ENCODE data around the gene PGM1. TPM values are rescaled to one million over a fixed set of nuclear protein-coding genes. Genes with fewer than 3 reads are reported as not detected.
A peak's percentile ranks its signal among the peaks of the same experiment; 100 is the strongest.

The PGM1 gene
- total RNA-seq, 2 experiments from 2014 or later, result 37.0 to 38.7 TPM

DNA sequence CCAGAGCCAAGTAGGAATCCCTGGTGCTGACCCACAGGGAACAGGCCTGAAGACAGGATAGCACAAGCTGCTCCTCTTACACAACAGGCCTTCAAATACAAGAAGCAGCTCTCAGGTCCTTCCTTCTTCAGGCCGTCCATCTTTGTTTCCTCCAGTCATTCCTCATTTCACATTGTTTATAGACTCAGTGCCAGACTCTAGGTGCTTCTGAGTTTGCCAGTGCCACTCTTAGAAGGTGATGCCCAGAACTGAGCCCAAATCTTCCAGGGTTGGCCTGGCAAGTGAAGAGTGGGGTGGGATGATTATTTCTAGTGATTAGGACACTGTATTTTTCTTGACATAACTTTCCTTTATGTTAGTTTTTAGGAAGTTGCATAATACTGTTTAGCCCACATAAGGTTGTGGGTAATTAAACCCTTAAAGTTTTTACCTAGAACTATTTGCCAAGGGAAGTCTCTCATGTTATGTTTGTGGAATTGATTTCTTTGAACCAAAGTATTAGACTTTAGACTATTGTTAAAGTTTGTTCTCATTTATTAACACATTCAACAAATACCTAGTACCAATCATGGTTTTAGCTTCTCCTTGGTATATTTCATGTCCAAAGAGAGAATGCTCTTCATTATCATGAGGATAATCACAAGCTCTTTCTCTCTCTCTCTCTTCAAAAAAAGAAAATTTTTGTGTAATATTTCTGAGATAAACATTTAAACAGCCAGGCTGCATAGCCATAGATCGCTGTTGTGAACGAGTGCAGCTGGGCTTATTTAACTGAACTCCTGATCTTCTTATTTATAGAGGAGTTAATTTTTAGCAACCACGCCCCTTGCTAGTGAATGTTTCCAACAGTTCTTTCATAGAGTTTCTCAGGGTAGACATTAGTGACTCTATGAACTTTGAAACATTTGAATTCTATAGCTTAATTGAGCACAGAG is 47.7 kb downstream of the PGM1 start:
- Mint-ChIP-seq H3K27me3 (no peaks in the 10 kb centered on the region), H3K27ac (no peak overlapping the region), H3K36me3 (ENCODE audit: low read depth) (peaks cover 32% of the 10 kb centered on the region), H3K4me1 (peaks cover 12% of the 10 kb centered on the region), H3K4me3 (no peak overlapping the region), H3K9me3 (no peaks in the 10 kb centered on the region)
- CTCF ChIA-PET, result interaction anchor here (0.8 to 1.6 kb wide), 2 partner anchors 10 to 11 kb away, joined by 3 to 7 read pairs; no protein-coding TSS in a partner anchor
- POLR2A ChIA-PET, result no interaction called here
- DNase-seq, result no peak

DNA sequence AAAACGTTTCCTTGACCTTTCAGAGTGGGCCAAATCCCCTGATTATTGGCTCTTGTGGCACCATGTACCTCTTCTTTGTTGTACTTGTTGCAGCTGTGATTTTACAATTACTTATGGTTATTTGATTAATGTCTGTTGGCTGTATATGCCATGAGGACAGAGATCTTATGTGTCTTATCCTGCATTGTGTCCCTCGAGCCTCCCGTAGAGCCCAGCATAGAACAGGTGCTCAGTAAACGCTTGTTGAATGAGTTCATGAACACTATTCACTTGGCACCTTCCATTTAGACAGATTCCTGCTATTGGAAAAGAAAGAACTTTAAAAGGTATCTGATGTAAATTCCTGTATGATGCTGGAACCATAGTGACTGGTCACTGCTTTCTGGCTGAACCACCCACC is 48.4 kb downstream of the PGM1 start:
- H3K36me3 Mint-ChIP-seq (ENCODE audit: low read depth), result peaks cover 27% of the 10 kb centered on the region
- H3K27ac Mint-ChIP-seq, result no peak overlapping the region
- H3K4me3 Mint-ChIP-seq, result no peak overlapping the region
- H3K9me3 Mint-ChIP-seq, result no peaks in the 10 kb centered on the region
- DNase-seq, result no peak
- CTCF ChIA-PET, result interaction anchor here (1.4 to 1.6 kb wide), 2 partner anchors 9 to 10 kb away, joined by 3 to 7 read pairs; no protein-coding TSS in a partner anchor
- peaks cover 12% of the 10 kb centered on the region for H3K4me1 Mint-ChIP-seq
- POLR2A ChIA-PET, result no interaction called here
- H3K27me3 Mint-ChIP-seq, result no peaks in the 10 kb centered on the region

DNA sequence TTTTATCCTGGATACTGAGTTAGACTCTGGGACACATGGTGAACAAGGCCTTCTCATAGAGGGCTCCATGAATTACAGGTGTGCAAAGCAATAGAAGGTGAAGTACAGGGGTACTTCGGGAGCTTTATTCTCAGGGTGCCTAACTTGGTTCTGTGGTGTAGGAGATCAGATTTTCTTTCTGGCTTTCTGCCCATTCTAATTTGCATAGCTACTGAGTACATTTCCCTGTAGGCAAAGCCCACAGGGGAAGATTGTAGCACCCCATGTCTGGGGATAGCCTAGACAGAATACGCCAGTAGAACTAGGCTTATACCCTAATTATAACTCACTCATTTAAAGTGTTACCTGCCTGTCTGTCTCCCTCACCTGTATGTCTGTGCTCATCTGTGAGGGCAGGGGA is 49.7 kb downstream of the PGM1 start:
- H3K27me3 Mint-ChIP-seq, result no peaks in the 10 kb centered on the region
- ChIA-PET CTCF (interaction anchor here (1.4 to 1.6 kb wide), 2 partner anchors 9 to 12 kb away, joined by 3 to 4 read pairs; no protein-coding TSS in a partner anchor), POLR2A (no interaction called here)
- peaks cover 27% of the 10 kb centered on the region for H3K36me3 Mint-ChIP-seq (ENCODE audit: low read depth)
- H3K27ac Mint-ChIP-seq, result no peak overlapping the region
- no peak overlapping the region for H3K4me3 Mint-ChIP-seq
- peaks cover 10% of the 10 kb centered on the region for H3K4me1 Mint-ChIP-seq
- H3K9me3 Mint-ChIP-seq, result no peaks in the 10 kb centered on the region
- DNase-seq, result no peak

DNA sequence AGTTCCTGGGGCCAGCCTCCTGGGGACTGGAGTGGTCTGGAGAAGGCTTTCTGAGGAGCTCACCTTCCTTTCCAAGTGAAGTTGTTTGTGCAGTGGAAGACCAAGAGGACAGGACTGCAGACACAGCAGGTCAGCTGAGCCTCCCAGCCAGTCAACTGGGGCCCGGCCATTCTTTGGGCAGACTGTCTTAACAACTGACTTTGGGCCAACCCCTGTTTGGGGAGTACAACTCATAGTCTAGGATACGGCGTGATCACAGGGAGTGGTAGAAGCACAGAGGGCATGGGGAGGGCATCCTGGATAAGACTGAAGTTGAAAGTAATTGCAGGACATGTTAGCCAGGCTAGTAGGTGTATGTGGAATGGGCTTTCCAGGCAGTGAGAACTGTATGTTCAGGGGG is 50.3 kb downstream of the PGM1 start:
- H3K4me3 Mint-ChIP-seq, result no peak overlapping the region
- H3K27ac Mint-ChIP-seq, result no peak overlapping the region
- H3K4me1 Mint-ChIP-seq, result peaks cover 10% of the 10 kb centered on the region
- H3K27me3 Mint-ChIP-seq, result no peaks in the 10 kb centered on the region
- no peaks in the 10 kb centered on the region for H3K9me3 Mint-ChIP-seq
- DNase-seq, result no peak
- ChIA-PET CTCF (interaction anchor here (1.6 kb wide), 1 partner anchor 11 kb away, joined by 4 read pairs; no protein-coding TSS in a partner anchor), POLR2A (no interaction called here)
- peaks cover 33% of the 10 kb centered on the region for H3K36me3 Mint-ChIP-seq (ENCODE audit: low read depth)

DNA sequence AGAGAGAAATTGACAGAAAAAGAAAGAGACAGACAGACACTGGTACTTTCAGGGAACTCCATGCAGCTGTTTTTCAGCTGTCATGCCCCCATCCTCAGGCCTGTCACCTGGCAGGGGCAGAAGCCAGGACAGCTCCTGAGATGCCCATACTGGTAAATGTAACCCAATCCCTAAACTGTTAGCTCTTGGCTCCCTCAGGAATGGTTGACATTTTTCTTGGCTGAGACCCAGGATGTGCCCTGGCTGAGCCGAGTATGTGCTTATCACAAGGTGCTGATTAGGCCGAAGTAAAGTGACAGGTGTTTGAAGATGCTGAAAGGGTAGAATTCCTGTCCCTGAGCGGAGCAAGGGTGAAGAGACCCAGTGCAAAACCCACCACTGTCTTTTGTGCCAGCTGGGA is 50.7 kb downstream of the PGM1 start:
- H3K36me3 Mint-ChIP-seq (ENCODE audit: low read depth), result peaks cover 32% of the 10 kb centered on the region
- no peaks in the 10 kb centered on the region for H3K27me3 Mint-ChIP-seq
- CTCF ChIA-PET, result interaction anchor here (1.6 kb wide), 1 partner anchor 11 kb away, joined by 4 read pairs; no protein-coding TSS in a partner anchor
- H3K4me1 Mint-ChIP-seq, result peaks cover 6% of the 10 kb centered on the region
- DNase-seq, result no peak
- H3K9me3 Mint-ChIP-seq, result no peaks in the 10 kb centered on the region
- POLR2A ChIA-PET, result no interaction called here
- no peak overlapping the region for H3K4me3 Mint-ChIP-seq
- H3K27ac Mint-ChIP-seq, result no peak overlapping the region

DNA sequence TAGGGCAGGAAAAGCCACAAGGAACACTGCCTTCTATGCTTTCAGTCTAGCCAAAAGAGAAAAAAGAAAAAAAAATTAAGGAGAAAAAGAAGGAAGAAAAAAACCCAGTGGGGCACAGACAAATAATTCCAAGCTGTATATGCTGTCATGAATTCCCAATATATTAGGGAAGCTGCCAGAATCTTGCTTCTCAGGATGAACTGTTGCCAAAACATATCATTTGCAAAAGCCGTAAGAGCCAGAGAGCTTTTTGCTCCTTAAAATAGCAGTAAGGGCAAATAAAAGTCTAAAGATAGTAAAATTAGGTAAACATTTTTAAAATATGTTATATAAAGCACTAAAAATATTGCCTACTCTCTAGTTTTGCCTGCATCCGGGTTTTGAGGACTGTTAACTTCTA is 52.1 kb downstream of the PGM1 start:
- H3K9me3 Mint-ChIP-seq, result no peaks in the 10 kb centered on the region
- H3K4me1 Mint-ChIP-seq, result peaks cover 8% of the 10 kb centered on the region
- ChIA-PET CTCF (no interaction called here), POLR2A (no interaction called here)
- H3K36me3 Mint-ChIP-seq (ENCODE audit: low read depth), result peaks cover 27% of the 10 kb centered on the region
- H3K4me3 Mint-ChIP-seq, result no peak overlapping the region
- peak overlapping the region; percentile 50 for H3K27ac Mint-ChIP-seq
- no peaks in the 10 kb centered on the region for H3K27me3 Mint-ChIP-seq
- no peak for DNase-seq

DNA sequence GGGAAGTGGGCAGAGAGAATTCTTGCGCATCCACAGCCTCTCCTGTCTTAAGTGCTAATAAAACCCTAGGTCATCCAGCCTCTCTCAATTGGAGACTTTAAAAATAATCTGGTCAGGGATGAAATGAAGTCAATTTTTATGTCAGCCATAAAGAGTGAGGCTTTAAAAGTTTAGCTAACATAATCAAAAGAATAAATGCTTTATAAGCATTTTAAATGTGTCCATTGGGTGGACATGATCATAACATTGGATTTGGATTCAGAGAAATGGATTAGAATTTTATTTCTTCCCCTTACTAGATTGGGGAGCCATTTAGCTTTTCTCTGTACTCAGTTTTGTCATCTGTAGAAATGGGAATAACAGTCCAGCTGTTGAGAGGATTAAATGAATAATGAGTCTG is 55.5 kb downstream of the PGM1 start:
- peaks cover 39% of the 10 kb centered on the region for H3K36me3 Mint-ChIP-seq (ENCODE audit: low read depth)
- no peak overlapping the region for H3K4me3 Mint-ChIP-seq
- no peaks in the 10 kb centered on the region for H3K27me3 Mint-ChIP-seq
- ChIA-PET POLR2A (no interaction called here), CTCF (interaction anchor here (1.2 kb wide), 1 partner anchor 11 kb away, joined by 4 read pairs; no protein-coding TSS in a partner anchor)
- peaks cover 31% of the 10 kb centered on the region for H3K4me1 Mint-ChIP-seq
- H3K9me3 Mint-ChIP-seq, result no peaks in the 10 kb centered on the region
- no peak for DNase-seq
- no peak overlapping the region for H3K27ac Mint-ChIP-seq

DNA sequence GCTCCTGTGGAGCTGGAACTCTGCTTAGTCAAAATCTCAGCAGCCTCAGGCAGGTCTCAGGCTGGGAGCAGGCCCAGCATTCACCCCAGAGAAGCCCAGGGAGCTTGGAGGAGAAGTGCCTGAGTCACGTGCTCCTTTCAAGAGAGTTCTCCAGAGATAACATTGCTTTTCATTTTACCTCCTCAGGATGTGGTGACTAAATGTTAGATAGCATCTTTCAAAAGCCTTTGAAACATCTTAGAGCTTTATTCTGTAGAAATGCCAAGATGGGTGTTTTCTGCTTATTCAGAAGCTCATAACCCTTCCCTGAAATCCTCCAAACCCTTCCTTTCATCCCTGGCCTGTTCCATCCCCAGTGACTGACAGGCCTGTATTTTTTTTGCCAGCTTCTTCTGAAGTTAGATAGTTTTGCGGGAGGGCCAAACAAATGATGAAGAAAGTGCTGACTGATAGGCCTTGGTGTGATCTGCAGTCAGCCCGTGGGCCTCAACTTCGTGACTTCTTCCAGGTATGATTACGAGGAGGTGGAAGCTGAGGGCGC is 58.0 kb downstream of the PGM1 start:
- POLR2A ChIA-PET, result interaction anchor here (0.8 to 1.0 kb wide), 2 partner anchors 12 to 15 kb away, joined by 3 read pairs; no protein-coding TSS in a partner anchor
- peaks cover 55% of the 10 kb centered on the region for H3K36me3 Mint-ChIP-seq (ENCODE audit: low read depth)
- H3K9me3 Mint-ChIP-seq, result no peaks in the 10 kb centered on the region
- H3K27me3 Mint-ChIP-seq, result no peaks in the 10 kb centered on the region
- peaks cover 33% of the 10 kb centered on the region for H3K4me1 Mint-ChIP-seq
- H3K27ac Mint-ChIP-seq, result peak overlapping the region; percentile 95
- peak; percentile 35 for DNase-seq
- peak overlapping the region; percentile 54 for H3K4me3 Mint-ChIP-seq
- CTCF ChIA-PET, result interaction anchor here (1.0 to 2.4 kb wide), 5 partner anchors 9 to 41 kb away, joined by 3 to 8 read pairs (median 4); no protein-coding TSS in a partner anchor

DNA sequence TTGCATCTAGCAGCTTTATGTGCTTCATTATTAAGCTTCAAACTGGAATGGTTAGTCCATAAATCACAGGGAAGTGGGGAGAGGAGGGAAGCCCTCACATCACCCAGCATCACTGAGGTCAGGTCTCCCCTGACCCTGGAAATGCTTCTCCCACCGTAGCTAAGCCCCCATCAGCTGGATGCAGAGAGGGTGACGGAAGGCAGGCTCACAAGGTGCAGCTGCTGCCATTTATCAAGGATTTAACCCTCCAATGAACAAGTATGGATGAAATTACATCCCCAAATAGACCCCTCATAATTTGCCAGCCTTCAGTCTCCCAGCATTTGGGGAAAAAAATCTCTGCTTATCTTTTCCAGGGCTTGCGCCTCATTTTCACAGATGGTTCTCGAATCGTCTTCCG is 60.8 kb downstream of the PGM1 start:
- Mint-ChIP-seq H3K4me1 (peaks cover 44% of the 10 kb centered on the region), H3K27ac (no peak overlapping the region), H3K36me3 (ENCODE audit: low read depth) (peaks cover 61% of the 10 kb centered on the region), H3K27me3 (no peaks in the 10 kb centered on the region), H3K4me3 (no peak overlapping the region), H3K9me3 (peaks cover 4% of the 10 kb centered on the region)
- ChIA-PET POLR2A (no interaction called here), CTCF (no interaction called here)
- DNase-seq, result no peak

DNA sequence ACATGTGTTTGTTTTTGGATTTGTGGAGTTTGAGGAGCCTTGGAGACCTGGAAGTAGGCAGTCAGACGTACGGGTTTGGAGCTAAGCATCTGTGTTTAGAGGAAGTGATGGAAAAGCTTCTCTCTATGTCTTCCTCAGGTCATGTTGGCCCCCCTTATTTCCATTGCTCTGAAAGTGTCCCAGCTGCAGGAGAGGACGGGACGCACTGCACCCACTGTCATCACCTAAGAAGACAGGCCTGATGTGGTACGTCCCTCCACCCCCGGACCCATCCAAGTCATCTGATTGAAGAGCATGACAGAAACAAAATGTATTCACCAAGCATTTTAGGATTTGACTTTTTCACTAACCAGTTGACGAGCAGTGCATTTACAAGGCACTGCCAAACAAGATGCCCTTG is 66.2 kb downstream of the PGM1 start:
- peaks cover 48% of the 10 kb centered on the region for H3K36me3 Mint-ChIP-seq (ENCODE audit: low read depth)
- peaks cover 29% of the 10 kb centered on the region for H3K4me1 Mint-ChIP-seq
- ChIA-PET CTCF (interaction anchor here (1.9 kb wide), 1 partner anchor 8 kb away, joined by 8 read pairs; no protein-coding TSS in a partner anchor), POLR2A (no interaction called here)
- no peak for DNase-seq
- no peaks in the 10 kb centered on the region for H3K27me3 Mint-ChIP-seq
- H3K27ac Mint-ChIP-seq, result peak overlapping the region; percentile 31
- H3K9me3 Mint-ChIP-seq, result peaks cover 7% of the 10 kb centered on the region
- H3K4me3 Mint-ChIP-seq, result no peak overlapping the region

DNA sequence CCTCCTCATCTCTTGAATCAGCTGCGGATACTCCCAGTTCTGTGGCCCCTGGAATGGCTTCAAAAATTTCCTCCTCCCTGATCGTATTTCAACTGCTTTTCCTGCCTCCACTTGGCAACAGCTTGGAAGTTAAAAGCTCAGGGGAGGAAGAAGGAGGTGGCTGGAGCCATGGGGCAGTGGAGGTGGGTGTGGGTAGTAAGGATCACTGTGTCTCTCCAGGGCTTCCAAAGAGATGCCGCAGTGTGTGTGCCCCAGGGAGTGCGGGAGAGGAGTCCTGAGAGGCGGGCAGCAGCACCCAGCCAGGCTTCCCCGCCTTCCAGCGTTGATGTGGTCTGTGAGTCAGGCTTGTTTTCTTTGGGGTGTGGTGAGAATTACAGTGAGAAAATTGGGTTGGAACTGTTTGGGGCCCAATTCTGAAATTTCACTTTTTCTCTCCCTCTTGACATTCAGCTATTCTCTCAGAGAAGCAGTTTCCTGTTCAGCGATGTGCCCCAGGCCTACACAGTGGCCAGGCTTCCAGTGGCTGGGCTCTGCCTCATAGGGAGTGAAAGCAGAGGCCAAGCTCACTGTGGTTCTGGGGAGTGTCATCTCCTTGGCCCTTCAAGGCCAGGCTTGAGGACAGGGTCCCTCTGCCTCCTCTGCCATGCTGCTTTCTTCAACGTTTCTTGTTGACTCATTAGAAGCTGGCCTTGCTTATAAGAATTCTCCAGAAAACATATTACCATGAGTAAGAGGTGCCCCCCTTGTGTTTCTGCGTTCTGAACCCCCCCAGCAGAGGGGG is 69.0 kb downstream of the PGM1 start:
- no peak overlapping the region for H3K4me3 Mint-ChIP-seq
- CTCF ChIA-PET, result interaction anchor here (0.7 to 1.4 kb wide), 4 partner anchors 8 to 1755 kb away, joined by 3 to 4 read pairs (median 4); no protein-coding TSS in a partner anchor
- POLR2A ChIA-PET, result interaction anchor here (0.6 kb wide), 1 partner anchor 17 kb away, joined by 3 read pairs; no protein-coding TSS in a partner anchor
- H3K27me3 Mint-ChIP-seq, result no peaks in the 10 kb centered on the region
- H3K4me1 Mint-ChIP-seq, result peaks cover 29% of the 10 kb centered on the region
- no peak overlapping the region for H3K27ac Mint-ChIP-seq
- H3K9me3 Mint-ChIP-seq, result peaks cover 15% of the 10 kb centered on the region
- DNase-seq, result no peak
- H3K36me3 Mint-ChIP-seq (ENCODE audit: low read depth), result peaks cover 32% of the 10 kb centered on the region

DNA sequence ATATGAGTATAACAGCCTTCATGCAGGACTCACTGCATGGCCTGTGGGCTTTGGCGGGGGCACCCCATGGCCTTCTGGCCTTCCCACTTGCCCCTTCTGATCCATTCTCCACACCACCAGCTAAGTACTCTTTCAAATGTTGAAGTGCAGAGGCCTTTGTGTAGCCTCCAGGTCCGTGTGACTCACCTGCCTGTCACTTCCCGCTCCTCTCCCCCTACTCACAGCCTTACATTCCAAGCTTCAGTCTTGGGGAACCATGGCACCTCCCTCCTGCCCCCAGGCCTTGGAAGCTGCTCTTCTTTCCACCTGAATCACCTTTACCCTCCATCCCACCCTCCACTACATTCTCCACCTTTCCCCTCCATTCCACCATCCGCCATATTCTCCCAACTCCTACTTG is 69.6 kb downstream of the PGM1 start:
- ChIA-PET POLR2A (no interaction called here), CTCF (interaction anchor here (0.6 to 1.4 kb wide), 4 partner anchors 10 to 1754 kb away, joined by 3 to 4 read pairs (median 3); no protein-coding TSS in a partner anchor)
- peaks cover 28% of the 10 kb centered on the region for H3K36me3 Mint-ChIP-seq (ENCODE audit: low read depth)
- H3K4me3 Mint-ChIP-seq, result no peak overlapping the region
- peaks cover 24% of the 10 kb centered on the region for H3K4me1 Mint-ChIP-seq
- H3K9me3 Mint-ChIP-seq, result peaks cover 15% of the 10 kb centered on the region
- no peak for DNase-seq
- no peak overlapping the region for H3K27ac Mint-ChIP-seq
- H3K27me3 Mint-ChIP-seq, result no peaks in the 10 kb centered on the region
